HG03135 (cell line): ENCODE measurements around the gene SBF2.
"Not testable (repeated sequence)": the region's sequence is repeated elsewhere in the genome, so short reads cannot be mapped to it uniquely, and the experiment has no call there.

Experiments used
- ATAC-seq: cut with Tn5 transposase; IDR thresholded peaks from one replicate; pipeline ENCODE4 v1.9.1; 2021; ENCODE audit warnings: mild to moderate bottlenecking, moderate library complexity; ENCODE audit not compliant: unreplicated experiment

The SBF2 gene

DNA sequence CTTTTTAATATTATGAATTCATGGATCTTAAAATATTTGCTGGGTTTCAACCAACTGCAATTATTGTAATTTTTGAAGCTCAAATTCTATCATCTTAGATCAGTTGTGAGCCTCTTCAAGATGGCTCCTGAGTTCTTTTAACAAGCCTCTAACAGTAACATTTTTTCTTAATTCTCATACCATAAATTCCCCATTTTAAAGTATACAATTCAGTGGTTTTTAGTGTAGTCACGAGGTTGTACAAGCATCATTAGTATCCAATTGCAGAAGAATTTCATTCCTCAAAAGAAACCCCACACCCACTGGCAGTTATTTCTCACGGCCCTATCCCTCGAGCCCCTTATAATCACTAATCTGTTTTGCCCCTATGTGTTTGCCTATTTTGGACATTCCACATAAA is 270.8 kb downstream of the SBF2 start:
- no peak for ATAC-seq

DNA sequence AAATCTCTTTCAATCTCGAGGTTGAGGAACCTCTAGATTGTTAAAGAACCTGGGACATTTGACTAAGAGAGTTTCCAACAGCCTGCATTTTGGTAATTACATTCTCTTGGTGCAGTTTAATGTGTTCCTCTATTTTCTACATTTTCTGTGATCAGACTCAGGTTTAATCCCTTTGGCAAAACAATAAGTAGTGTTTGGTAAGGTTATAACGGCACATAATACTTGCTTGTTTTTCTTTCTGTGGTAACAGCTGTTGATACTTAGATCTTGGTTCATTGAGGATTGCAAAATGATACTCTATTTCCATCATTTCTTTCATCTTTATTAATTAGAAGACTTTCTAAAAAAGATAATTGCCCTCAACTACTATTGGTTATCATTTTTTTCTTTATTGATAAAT is 271.3 kb downstream of the SBF2 start:
- ATAC-seq = no peak

GRCh38 chr11:10021563-10021962 is 272.5 kb downstream of the SBF2 start:
- ATAC-seq = no peak

DNA sequence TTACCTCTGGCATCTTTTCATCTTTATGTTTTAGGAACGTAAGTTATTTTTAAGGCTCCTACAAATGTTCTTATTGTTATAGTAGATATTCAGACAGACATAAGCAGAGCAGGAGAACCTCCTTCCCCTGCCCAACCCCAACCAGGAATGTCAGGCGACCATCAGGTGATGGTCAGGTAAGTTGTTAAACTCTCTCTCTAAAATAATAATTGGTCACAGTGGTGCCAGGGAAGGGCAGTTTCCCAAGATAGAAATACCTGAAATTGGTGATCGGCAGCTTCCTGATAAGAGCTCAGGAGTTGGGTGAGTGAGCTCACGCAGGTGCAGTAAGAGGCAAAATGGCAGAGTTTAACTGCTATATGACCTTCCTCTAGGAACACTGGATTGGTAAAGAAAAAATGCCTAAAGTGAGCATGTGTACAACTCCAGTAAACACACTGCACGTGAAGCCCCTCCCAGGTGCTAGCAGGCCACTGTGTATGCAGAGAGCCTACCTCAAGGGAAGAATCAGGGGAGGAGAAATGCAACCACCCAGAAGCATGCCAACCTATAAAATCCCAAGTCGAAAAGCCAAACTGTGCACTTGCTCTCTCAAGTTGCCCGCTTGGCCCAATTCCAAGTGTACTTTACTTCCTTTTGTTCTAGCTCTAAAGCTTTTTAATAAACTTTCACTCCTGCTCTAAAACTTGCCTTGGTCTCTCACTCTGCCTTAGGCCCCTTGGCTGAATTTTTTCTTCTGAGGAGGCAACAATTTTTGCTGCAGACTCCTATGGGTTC is 273.9 kb downstream of the SBF2 start:
- no peak for ATAC-seq

GRCh38 chr11:10017911-10018310 is 276.1 kb downstream of the SBF2 start:
- no peak for ATAC-seq

- ATAC-seq = no peak
Measured at GRCh38 chr11:10017050-10017449, 277.0 kb downstream of the SBF2 start.

- no peak for ATAC-seq
Measured at GRCh38 chr11:10012068-10012467, 282.0 kb downstream of the SBF2 start.

DNA sequence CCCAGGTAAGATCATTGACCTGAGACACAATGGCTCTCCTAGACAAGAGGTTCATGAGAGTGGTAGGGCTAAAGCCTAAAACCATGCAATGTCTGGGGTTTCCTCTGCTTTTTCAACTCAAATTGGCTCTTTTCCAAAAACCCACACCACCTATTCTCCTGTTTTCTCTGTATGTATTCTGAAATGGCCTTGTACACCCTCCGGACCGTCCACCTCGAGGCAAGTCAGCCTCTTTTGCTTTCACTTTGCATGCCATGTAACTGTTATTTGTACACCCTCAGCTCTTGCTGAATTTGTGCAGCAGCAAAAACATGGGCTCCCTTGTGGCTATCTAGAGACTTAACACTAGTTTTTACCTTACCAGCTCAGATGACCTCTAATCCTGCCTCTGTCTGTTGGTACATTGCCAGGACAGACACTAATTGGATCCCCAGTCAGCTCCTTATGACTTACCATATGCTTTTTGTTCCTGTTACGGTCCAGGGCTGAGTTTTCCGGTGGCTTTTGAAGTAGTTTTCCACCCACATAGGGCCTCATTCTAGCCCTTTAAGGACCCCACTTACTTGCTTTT is 288.0 kb downstream of the SBF2 start:
- no peak for ATAC-seq

GRCh38 chr11:10004526-10005113 is 289.4 kb downstream of the SBF2 start:
- no peak for ATAC-seq

- no peak for ATAC-seq
Measured at GRCh38 chr11:10002221-10002620, 291.8 kb downstream of the SBF2 start.

- no peak for ATAC-seq
Measured at GRCh38 chr11:9992306-9992705, 301.7 kb downstream of the SBF2 start.

- ATAC-seq = no peak
Measured at GRCh38 chr11:9990221-9990973, 303.6 kb downstream of the SBF2 start.

GRCh38 chr11:9987303-9987702 is 306.7 kb downstream of the SBF2 start:
- ATAC-seq = not testable (repeated sequence)

DNA sequence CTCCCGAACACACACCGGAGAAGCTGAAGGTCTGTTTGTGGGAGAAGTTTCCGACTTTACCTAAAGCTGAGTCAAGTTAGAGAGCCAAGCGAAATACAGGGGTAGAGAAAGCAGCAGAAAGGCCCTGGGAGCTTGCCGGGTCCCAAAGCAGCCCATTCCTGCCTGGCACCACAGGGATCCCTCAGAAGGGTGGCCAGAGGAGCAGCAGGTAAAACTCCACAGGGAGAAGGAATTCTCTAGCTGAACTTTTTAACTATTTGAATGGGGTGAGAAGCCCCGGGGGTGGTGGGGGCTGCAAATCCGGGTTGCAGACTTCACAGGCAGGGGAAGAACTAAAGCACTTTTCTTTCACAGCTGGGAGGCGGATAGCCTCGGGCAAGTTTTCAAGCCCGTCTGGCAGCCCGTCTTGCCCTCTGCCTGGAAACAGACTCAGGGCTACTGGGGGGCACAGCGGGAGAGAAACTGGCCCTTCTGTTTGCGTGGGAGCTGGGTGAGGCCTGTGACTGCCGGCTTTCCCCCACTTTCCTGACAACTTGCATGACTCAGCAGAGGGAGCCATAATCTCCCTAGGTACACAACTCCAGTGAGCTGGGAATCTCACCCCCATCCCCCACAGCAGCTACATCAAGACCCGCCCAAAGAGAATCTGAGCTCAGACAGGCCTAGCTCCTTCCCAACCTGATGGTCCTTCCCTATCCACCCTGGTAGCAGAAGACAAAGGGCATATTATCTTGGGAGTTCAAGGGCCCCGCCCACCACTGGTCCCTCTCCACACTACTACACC is 311.0 kb downstream of the SBF2 start:
- no peak for ATAC-seq

- ATAC-seq = no peak
Measured at GRCh38 chr11:9982127-9982795, 311.8 kb downstream of the SBF2 start.

DNA sequence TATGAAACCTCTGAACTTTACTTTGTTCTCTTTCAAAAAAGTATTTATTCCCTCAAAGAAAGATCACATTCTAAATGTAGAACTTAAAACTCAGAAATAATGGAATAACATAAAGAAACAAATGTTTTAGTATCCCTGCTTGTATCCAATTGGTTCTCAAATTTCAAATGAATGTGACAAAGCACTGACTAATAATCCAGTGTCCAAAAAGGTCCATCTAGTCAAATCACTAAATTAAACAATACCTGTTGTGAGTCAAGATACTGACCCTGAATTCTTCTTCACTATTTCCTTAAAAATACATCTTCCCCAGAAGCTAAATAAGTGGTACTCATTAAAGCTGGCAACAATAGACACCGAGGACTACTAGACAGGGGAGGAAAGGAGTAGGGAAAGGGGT is 313.1 kb downstream of the SBF2 start:
- no peak for ATAC-seq

- no peak for ATAC-seq
Measured at GRCh38 chr11:9977554-9977953, 316.5 kb downstream of the SBF2 start.

- no peak for ATAC-seq
Measured at GRCh38 chr11:9974375-9974774, 319.6 kb downstream of the SBF2 start.

- ATAC-seq = no peak
Measured at GRCh38 chr11:9973921-9974320, 320.1 kb downstream of the SBF2 start.

DNA sequence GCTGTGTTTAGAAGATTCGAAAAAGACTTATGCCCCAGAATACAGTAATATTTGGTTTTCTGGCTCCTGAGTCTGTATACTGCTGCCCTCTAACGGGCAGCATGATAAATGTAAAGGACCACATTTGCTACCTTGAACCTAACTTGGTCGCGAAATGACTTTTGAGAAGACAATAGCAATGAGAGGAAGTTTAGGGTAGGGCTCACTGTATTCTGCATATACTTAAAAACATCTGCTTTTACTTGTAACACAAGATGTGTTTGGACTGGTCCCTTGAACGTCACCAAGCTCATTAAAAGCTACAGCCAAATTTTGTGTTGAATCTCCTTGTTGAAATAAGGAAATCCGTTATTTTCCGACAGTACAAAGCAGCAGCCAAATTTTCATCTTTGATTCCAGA is 321.0 kb downstream of the SBF2 start:
- no peak for ATAC-seq
